Esophagus muscularis mucosa (tissue), 3 donors: ENCODE data around the gene RXRA.
A peak's percentile ranks its signal among the peaks of the same experiment; 100 is the strongest.

Experiments used
- POLR2A ChIP-seq: fragments of 450-650 bp; IDR thresholded peaks from one replicate; pipeline ENCODE4 v1.6.1; 2017; ENCODE audit warnings: antibody characterized with exemption, moderate library complexity, mild to moderate bottlenecking, low read depth
- POLR2AphosphoS5 ChIP-seq, 2 donors: sonication (generic); formaldehyde crosslinking; IDR thresholded peaks; one replicate each; pipeline ENCODE4 v1.6.1; 2017; ENCODE audit warnings: antibody characterized with exemption in 2 of 2
- TF ChIP-seq, protein P1 (sequence below), 3 experiments: fragments of 200-600 bp in 2 of 3; fragments of 450-650 bp in 1 of 3; sonication (generic) in 2 of 3; IDR thresholded peaks; one replicate each; pipeline ENCODE4 v1.5.1; 2017 to 2019; ENCODE audit warnings: antibody characterized with exemption in 3 of 3, mild to moderate bottlenecking in 2 of 3, moderate library complexity in 1 of 3

DNA sequence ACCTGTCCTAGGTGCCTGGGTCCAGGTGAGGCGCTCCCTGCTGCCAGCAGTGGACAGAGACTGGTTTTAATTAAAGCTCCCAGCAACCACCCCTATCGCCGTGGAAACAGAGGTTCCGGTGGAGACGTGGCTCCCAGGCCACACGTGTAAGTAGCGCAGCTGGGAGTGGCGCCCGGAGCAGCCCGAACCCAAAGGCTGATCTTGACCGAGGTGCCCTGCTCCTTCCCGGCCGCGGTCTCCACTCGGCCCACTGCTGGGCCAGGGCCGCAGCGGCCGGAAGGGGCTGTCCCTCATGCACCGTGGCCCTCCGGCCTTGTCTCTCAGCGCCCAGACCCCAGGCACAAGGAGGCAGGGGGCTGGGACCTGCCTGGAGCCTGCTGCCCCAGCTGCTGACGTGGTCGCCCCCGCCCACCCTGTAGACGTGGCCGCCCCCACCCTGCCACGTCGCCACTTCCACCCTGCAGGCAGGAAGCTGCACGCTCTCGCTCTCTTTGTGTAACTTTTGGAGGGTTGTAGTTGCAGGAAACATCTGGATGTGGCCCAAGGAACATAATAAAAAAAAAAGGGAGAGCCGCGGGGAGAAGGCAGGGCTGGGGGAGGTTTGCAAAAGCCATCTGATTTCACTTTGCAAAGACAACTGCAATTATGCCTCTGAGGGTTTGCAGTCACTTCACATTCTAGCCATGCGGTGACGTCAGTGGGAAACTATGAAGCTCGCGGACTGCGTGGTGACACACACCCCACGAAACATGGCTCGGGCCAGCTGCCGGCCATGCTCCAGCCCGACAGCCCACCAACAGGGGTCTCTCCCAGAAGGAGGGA, 129.9 kb downstream of the RXRA start:
- TF ChIP-seq, protein P1, sequence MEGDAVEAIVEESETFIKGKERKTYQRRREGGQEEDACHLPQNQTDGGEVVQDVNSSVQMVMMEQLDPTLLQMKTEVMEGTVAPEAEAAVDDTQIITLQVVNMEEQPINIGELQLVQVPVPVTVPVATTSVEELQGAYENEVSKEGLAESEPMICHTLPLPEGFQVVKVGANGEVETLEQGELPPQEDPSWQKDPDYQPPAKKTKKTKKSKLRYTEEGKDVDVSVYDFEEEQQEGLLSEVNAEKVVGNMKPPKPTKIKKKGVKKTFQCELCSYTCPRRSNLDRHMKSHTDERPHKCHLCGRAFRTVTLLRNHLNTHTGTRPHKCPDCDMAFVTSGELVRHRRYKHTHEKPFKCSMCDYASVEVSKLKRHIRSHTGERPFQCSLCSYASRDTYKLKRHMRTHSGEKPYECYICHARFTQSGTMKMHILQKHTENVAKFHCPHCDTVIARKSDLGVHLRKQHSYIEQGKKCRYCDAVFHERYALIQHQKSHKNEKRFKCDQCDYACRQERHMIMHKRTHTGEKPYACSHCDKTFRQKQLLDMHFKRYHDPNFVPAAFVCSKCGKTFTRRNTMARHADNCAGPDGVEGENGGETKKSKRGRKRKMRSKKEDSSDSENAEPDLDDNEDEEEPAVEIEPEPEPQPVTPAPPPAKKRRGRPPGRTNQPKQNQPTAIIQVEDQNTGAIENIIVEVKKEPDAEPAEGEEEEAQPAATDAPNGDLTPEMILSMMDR (IDR thresholded peaks at IDR 0.05): no peak
- TF ChIP-seq POLR2AphosphoS5 (IDR thresholded peaks at IDR 0.05) (peak; percentile 72 to 77), POLR2A (no peak)
